Epidermal melanocyte (primary cell): ENCODE measurements around the gene CCIN.
A peak's percentile ranks its signal among the peaks of the same experiment; 100 is the strongest.

Experiments
- DNase-seq: peaks from one replicate; pipeline ENCODE4 v3.0.0; 2011; ENCODE audit warnings: low spot score; ENCODE audit not compliant: insufficient read length

Gene CCIN

GRCh38 chr9:36140086-36141084 lies 28.8 kb upstream of the CCIN start:
- DNase-seq, result no peak

- DNase-seq, result no peak
Measured at GRCh38 chr9:36141288-36141687, 27.9 kb upstream of the CCIN start.

GRCh38 chr9:36141761-36142160 lies 27.4 kb upstream of the CCIN start:
- no peak for DNase-seq

GRCh38 chr9:36142510-36143244 lies 26.5 kb upstream of the CCIN start:
- no peak for DNase-seq

GRCh38 chr9:36143245-36143641 lies 25.9 kb upstream of the CCIN start:
- no peak for DNase-seq

- DNase-seq, result no peak
Measured at GRCh38 chr9:36144309-36145232, 24.6 kb upstream of the CCIN start.

GRCh38 chr9:36145970-36146369 lies 23.2 kb upstream of the CCIN start:
- no peak for DNase-seq

- no peak for DNase-seq
Measured at GRCh38 chr9:36146651-36147050, 22.5 kb upstream of the CCIN start.

- DNase-seq, result no peak
Measured at GRCh38 chr9:36147441-36148175, 21.6 kb upstream of the CCIN start.

- DNase-seq, result peak; percentile 88
Measured at GRCh38 chr9:36148311-36149051, 20.7 kb upstream of the CCIN start.

- DNase-seq, result no peak
Measured at GRCh38 chr9:36149197-36149596, 20.0 kb upstream of the CCIN start.

- no peak for DNase-seq
Measured at GRCh38 chr9:36150574-36151315, 18.4 kb upstream of the CCIN start.

- no peak for DNase-seq
Measured at GRCh38 chr9:36151316-36152210, 17.6 kb upstream of the CCIN start.

GRCh38 chr9:36152741-36153438 lies 16.3 kb upstream of the CCIN start:
- DNase-seq, result no peak

GRCh38 chr9:36153746-36154145 lies 15.4 kb upstream of the CCIN start:
- DNase-seq, result no peak

- DNase-seq, result peak; percentile 61
Measured at GRCh38 chr9:36154331-36154952, 14.7 kb upstream of the CCIN start.

- no peak for DNase-seq
Measured at GRCh38 chr9:36156116-36156515, 13.1 kb upstream of the CCIN start.
